K562 (cell line): Measurements from ENCODE around the gene SCGB1C2. TPM values are rescaled to one million over a fixed set of nuclear protein-coding genes. Genes with fewer than 3 reads are reported as not detected.

ENCODE experiments used
- ATAC-seq: fragments of 200-7000 bp; cut with Tn5 transposase; 3 replicates; pipeline ENCODE4 v1.9.1; 2020; ENCODE audit warnings: moderate library complexity
- BruUV-seq: library from RNA; stranded (reverse); fragments of 400-500 nt; replicated peaks from 2 replicates; lab custom pipeline; 2021; lab: Mats Ljungman, UMichigan
- CTCF ChIA-PET: fragments of 300-600 bp; formaldehyde crosslinking; extraction: SDS; loops from one replicate; lab custom pipeline; 2021; ENCODE audit warnings: low intra/inter-chr PET ratio; lab: Yijun Ruan, JAX
- POLR2A ChIA-PET: fragments of 300-600, 350-650 bp; sonication (Branson Sonifier 250); formaldehyde crosslinking; extraction: SDS; loops from one replicate; lab custom pipeline; 2021; ENCODE audit warnings: antibody characterized with exemption, inconsistent platforms; lab: Yijun Ruan, JAX
- DNase-seq, 4 experiments: peaks; one replicate each; pipeline versions ENCODE4 v3.0.0 to v3.0.0-alpha.2; 2011 to 2018; ENCODE audit warnings: low spot score in 3 of 4, mixed read lengths in 3 of 4; ENCODE audit errors: extremely low read depth in 1 of 4
- FAIRE-seq: peaks from 2 replicates; lab custom pipeline; 2011; peaks lifted over from hg19 to GRCh38; lab: Jason Lieb, UNC
- H2AFZ ChIP-seq: 2 replicates; pipeline ENCODE4 v1.6.0; 2011; ENCODE audit warnings: low read depth, low read length, control low read depth, inconsistent platforms
- H3K27ac ChIP-seq: fragments of 200-600 bp; 3 replicates; pipeline ENCODE4 v1.8.0; 2011; ENCODE audit warnings: low read depth, mild to moderate bottlenecking, control low read depth, inconsistent platforms, low read length, moderate library complexity, mixed read lengths; ENCODE audit errors: extremely low read depth
- H3K27me3 ChIP-seq, 2 experiments: fragments of 300-600 bp in 1 of 2; 2 replicates in 1 of 2; 3 replicates in 1 of 2; pipeline versions ENCODE4 v1.6.0 to v1.8.0; 2011; ENCODE audit warnings: inconsistent platforms in 2 of 2, low read length in 2 of 2, mild to moderate bottlenecking in 1 of 2, mixed read lengths in 1 of 2, moderate library complexity in 1 of 2; ENCODE audit not compliant: control insufficient read depth in 2 of 2, insufficient read depth in 2 of 2
- H3K36me3 ChIP-seq: fragments of 300-600 bp; 3 replicates; pipeline ENCODE4 v1.8.0; 2011; ENCODE audit warnings: mild to moderate bottlenecking, low read length, inconsistent platforms; ENCODE audit not compliant: control insufficient read depth, insufficient read depth
- H3K4me1 ChIP-seq, 2 experiments: fragments of 200-600 bp in 1 of 2; replicated peaks in 1 of 2; 2 replicates in 1 of 2; 3 replicates in 1 of 2; pipeline versions ENCODE4 v1.5.1 to v1.8.0; 2011; ENCODE audit warnings: inconsistent platforms in 2 of 2, low read length in 2 of 2, mild to moderate bottlenecking in 1 of 2, mixed read lengths in 1 of 2, moderate library complexity in 1 of 2; ENCODE audit not compliant: control insufficient read depth in 2 of 2, insufficient read depth in 2 of 2
- H3K4me2 ChIP-seq: 2 replicates; pipeline ENCODE4 v1.6.1; 2011; ENCODE audit warnings: low read length, control low read depth, inconsistent platforms, mixed read lengths; ENCODE audit not compliant: insufficient read depth
- H3K4me3 ChIP-seq: fragments of 200-600 bp; sonication (generic), shearing (Covaris generic); 2 replicates; pipeline ENCODE4 v1.5.1; 2016; ENCODE audit warnings: control low read depth, inconsistent platforms
- H3K79me2 ChIP-seq: fragments of 200-600 bp; 3 replicates; pipeline ENCODE4 v1.8.0; 2011; ENCODE audit warnings: low read length, inconsistent platforms; ENCODE audit not compliant: control insufficient read depth, insufficient read depth
- H3K9ac ChIP-seq, 2 experiments: 2 replicates each; pipeline versions ENCODE4 v1.6.0 to v1.6.1; 2011; ENCODE audit warnings: low read depth in 2 of 2, low read length in 2 of 2, control low read depth in 1 of 2, inconsistent platforms in 1 of 2, mild to moderate bottlenecking in 1 of 2, mixed read lengths in 1 of 2; ENCODE audit not compliant: insufficient read depth in 1 of 2
- H3K9me1 ChIP-seq: one replicate; pipeline ENCODE4 v1.6.0; 2011; ENCODE audit warnings: inconsistent platforms, mild to moderate bottlenecking, low read length, moderate library complexity; ENCODE audit not compliant: control insufficient read depth, insufficient read depth
- H3K9me3 ChIP-seq: replicated peaks from 2 replicates; pipeline ENCODE4 v1.5.1; 2011; ENCODE audit warnings: low read depth, low read length, inconsistent platforms; ENCODE audit not compliant: control insufficient read depth, insufficient read depth
- H4K20me1 ChIP-seq: replicated peaks from 2 replicates; pipeline ENCODE4 v1.6.1; 2011; ENCODE audit warnings: low read length, inconsistent platforms, mixed read lengths; ENCODE audit not compliant: control insufficient read depth, insufficient read depth
- DACH1 ChIP-seq: fragments of 450-650 bp; IDR thresholded peaks from 2 replicates; pipeline ENCODE4 v1.6.1; 2018; ENCODE audit not compliant: partially characterized antibody
- EZH2 ChIP-seq: IDR thresholded peaks from 2 replicates; pipeline ENCODE4 v1.6.1; 2012; ENCODE audit warnings: low read depth, mild to moderate bottlenecking, inconsistent platforms, low read length, borderline replicate concordance
- FOXK1 ChIP-seq: sonication (generic); formaldehyde crosslinking; IDR thresholded peaks from 2 replicates; pipeline ENCODE4 v1.8.0; 2022; ENCODE audit warnings: missing genetic modification reagents, mild to moderate bottlenecking, borderline replicate concordance
- HDAC6 ChIP-seq: IDR thresholded peaks from 2 replicates; pipeline ENCODE4 v1.6.1; 2012; ENCODE audit warnings: low read depth, mild to moderate bottlenecking, control low read depth, inconsistent platforms, low read length, moderate library complexity
- MCM7 ChIP-seq, 2 experiments: fragments of 450-650 bp; IDR thresholded peaks; 2 replicates each; pipeline ENCODE4 v1.6.1; 2016 to 2018
- POLR2G ChIP-seq: fragments of 200-400 bp; formaldehyde crosslinking; IDR thresholded peaks from 2 replicates; pipeline ENCODE4 v1.6.1; 2017; ENCODE audit warnings: low read depth, mild to moderate bottlenecking, antibody characterized with exemption, low read length, moderate library complexity
- PRPF4 ChIP-seq: fragments of 200-400 bp; formaldehyde crosslinking; IDR thresholded peaks from one replicate; pipeline ENCODE4 v1.6.1; 2017; ENCODE audit warnings: low read length, low read depth, mild to moderate bottlenecking; ENCODE audit not compliant: insufficient read depth, poor library complexity, severe bottlenecking
- SIRT6 ChIP-seq: IDR thresholded peaks from one replicate; pipeline ENCODE4 v1.6.1; 2012; ENCODE audit warnings: low read depth, mild to moderate bottlenecking, control low read depth, inconsistent platforms, low read length, moderate library complexity
- ZFX ChIP-seq: sonication (generic); formaldehyde crosslinking; IDR thresholded peaks from 2 replicates; pipeline ENCODE4 v1.8.0; 2022; ENCODE audit warnings: mild to moderate bottlenecking, missing genetic modification reagents, moderate library complexity
- ZNF134 ChIP-seq: fragments of 250-450 bp; sonication (Bioruptor Pico); conservative IDR thresholded peaks from 2 replicates; pipeline ENCODE4 v1.4.0; 2020
- ZNF408 ChIP-seq: fragments of 250-450 bp; sonication (Bioruptor Pico); IDR thresholded peaks from 2 replicates; pipeline ENCODE4 v1.4.0; 2020; ENCODE audit warnings: low read depth, mild to moderate bottlenecking, moderate library complexity
- ZNF444 ChIP-seq: fragments of 250-450 bp; sonication (Bioruptor Pico); IDR thresholded peaks from 2 replicates; pipeline ENCODE4 v1.4.0; 2020; ENCODE audit warnings: mild to moderate bottlenecking, moderate library complexity
- WGBS: fragments of 100-300 bp; shearing (Covaris generic); methylation state at CpG from one replicate; pipeline ENCODE4 v1.1.6; 2016; ENCODE audit warnings: low coverage, mixed read lengths; ENCODE audit not compliant: insufficient coverage; ENCODE audit errors: missing lambda C conversion rate; 5-methylcytosine and 5-hydroxymethylcytosine counted together
- in situ Hi-C: fragments of 300-500 bp; cut with MboI; formaldehyde crosslinking; loops from 4 replicates; pipeline ENCODE4 v1.15.0; 2018; ENCODE audit warnings: inconsistent platforms, mixed read lengths
- intact Hi-C: fragments of 100-400 bp; cut with micrococcal nuclease; formaldehyde crosslinking; loops from 2 replicates; pipeline ENCODE4 v1.14.2; 2022
- polyA plus RNA-seq, 8 experiments: library from polyadenylated mRNA; depleted of rRNA in 4 of 8; stranded (reverse) in 5 of 8; unstranded in 3 of 8; fragments of >200 nt; fragmentation: Nextera tagmentation in 2 of 8; fragmentation: Illumina TruSeq in 1 of 8; extraction: Ambion mirVana in 2 of 8; extraction: Trizol in 1 of 8; gene quantifications; 2 replicates each; pipeline versions ENCODE4 v1.2.1 to v1.2.3, GENCODE V29; 2011 to 2014; ENCODE audit warnings: inconsistent platforms in 1 of 8, missing spikeins in 1 of 8
- total RNA-seq, 7 experiments: library from RNA; depleted of rRNA in 6 of 7; stranded (reverse); fragments of >200 nt in 6 of 7; fragmentation: Illumina TruSeq in 2 of 7; extraction: Trizol in 2 of 7; gene quantifications; 2 replicates each; pipeline versions ENCODE4 v1.2.1 to v1.2.3, GENCODE V29; 2011 to 2021; ENCODE audit warnings: low replicate concordance in 1 of 7
- TF ChIP-seq, protein P1 (sequence below): sonication (generic); formaldehyde crosslinking; IDR thresholded peaks from 2 replicates; pipeline ENCODE4 v1.8.0; 2022; ENCODE audit warnings: missing genetic modification reagents, mild to moderate bottlenecking, borderline replicate concordance
- TF ChIP-seq, protein P2 (sequence below): sonication (generic); formaldehyde crosslinking; IDR thresholded peaks from 2 replicates; pipeline ENCODE4 v1.9.0; 2022; ENCODE audit warnings: mild to moderate bottlenecking, missing genetic modification reagents
- TF ChIP-seq, protein P3 (sequence below): fragments of 450-650 bp; IDR thresholded peaks from 2 replicates; pipeline ENCODE4 v1.6.1; 2016; ENCODE audit warnings: missing biosample characterization, missing genetic modification characterization

Gene SCGB1C2
- total and polyA plus RNA-seq, 9 of the 15 experiments (the other 6 are each of a cell fraction or from before 2014, with no cell fraction given): not detected

DNA sequence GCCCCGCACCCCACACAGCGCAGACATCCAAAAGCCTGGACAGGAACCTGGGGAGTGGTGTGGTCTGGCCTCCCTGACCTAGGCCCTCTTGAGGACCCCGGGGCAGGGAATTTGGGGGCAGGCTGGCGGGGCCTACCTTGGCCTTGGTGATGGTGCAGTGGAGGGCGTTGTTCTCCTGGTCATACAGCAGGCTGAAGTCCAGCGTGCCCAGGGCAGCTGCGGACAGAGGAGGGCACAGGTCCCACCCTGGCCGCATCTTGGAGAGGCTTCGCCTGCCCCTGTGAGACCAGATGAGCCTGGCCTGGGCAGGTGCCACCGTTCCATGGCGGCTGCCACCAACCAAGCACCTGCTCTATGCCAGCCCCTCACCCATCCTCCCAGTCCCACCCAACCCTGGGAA lies 35.0 kb downstream of the SCGB1C2 start:
- POLR2A ChIA-PET: no interaction called here
- 12% methylated on average over 5 of the region's 11 CpGs for WGBS
- intact Hi-C loops (no loop called here), in situ Hi-C loops (no loop called here)
- FAIRE-seq: no peak
- Histone ChIP-seq H3K79me2 (no peaks in the 10 kb centered on the region), H3K4me2 (no peak overlapping the region), H3K9me1 (no peaks in the 10 kb centered on the region), H2AFZ (no peak overlapping the region), H3K9me3 (no peaks in the 10 kb centered on the region), H3K36me3 (no peaks in the 10 kb centered on the region), H3K27ac (no peak overlapping the region), H3K9ac (no peak overlapping the region)
- no peak for DNase-seq
- no peak for ATAC-seq
- no peak for TF ChIP-seq MCM7 (IDR thresholded peaks at IDR 0.05)
- TF ChIP-seq ZNF134 (CRISPR knock-in tag): no peak
- no peak for TF ChIP-seq HDAC6
- no peak for TF ChIP-seq ZNF444 (CRISPR knock-in tag)
- no peak for TF ChIP-seq SIRT6
- TF ChIP-seq PRPF4: no peak
- TF ChIP-seq EZH2: no peak
- TF ChIP-seq ZFX (CRISPR knock-in tag): no peak
- TF ChIP-seq, protein P1, sequence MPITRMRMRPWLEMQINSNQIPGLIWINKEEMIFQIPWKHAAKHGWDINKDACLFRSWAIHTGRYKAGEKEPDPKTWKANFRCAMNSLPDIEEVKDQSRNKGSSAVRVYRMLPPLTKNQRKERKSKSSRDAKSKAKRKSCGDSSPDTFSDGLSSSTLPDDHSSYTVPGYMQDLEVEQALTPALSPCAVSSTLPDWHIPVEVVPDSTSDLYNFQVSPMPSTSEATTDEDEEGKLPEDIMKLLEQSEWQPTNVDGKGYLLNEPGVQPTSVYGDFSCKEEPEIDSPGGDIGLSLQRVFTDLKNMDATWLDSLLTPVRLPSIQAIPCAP (CRISPR knock-in tag): no peak
- TF ChIP-seq FOXK1 (CRISPR knock-in tag): no peak
- TF ChIP-seq, protein P2, sequence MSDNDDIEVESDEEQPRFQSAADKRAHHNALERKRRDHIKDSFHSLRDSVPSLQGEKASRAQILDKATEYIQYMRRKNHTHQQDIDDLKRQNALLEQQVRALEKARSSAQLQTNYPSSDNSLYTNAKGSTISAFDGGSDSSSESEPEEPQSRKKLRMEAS (CRISPR knock-in tag): no peak
- no peak for TF ChIP-seq POLR2G
- TF ChIP-seq DACH1: no peak
- TF ChIP-seq ZNF408: no peak
- TF ChIP-seq, protein P3, sequence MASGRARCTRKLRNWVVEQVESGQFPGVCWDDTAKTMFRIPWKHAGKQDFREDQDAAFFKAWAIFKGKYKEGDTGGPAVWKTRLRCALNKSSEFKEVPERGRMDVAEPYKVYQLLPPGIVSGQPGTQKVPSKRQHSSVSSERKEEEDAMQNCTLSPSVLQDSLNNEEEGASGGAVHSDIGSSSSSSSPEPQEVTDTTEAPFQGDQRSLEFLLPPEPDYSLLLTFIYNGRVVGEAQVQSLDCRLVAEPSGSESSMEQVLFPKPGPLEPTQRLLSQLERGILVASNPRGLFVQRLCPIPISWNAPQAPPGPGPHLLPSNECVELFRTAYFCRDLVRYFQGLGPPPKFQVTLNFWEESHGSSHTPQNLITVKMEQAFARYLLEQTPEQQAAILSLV (tag): no peak
- TF ChIP-seq, all 486 proteins: peak for 0
- H3K27me3 ChIP-seq: peaks cover 0 to 20% of the 10 kb centered on the region in 2 experiments; a peak in 2 of 5 replicates
- CTCF ChIA-PET: no interaction called here
- no TSS peak for BruUV-seq
- H3K4me3 ChIP-seq: no peak overlapping the region
- H3K4me1 ChIP-seq: no peaks in the 10 kb centered on the region
- H4K20me1 ChIP-seq: no peaks in the 10 kb centered on the region
